IPS-18a (cell line): ENCODE results near the gene SCAPER.
"Not testable (repeated sequence)": the region's sequence is repeated elsewhere in the genome, so short reads cannot be mapped to it uniquely, and the experiment has no call there.

Experiments used
- H3K27ac ChIP-seq: one replicate; pipeline ENCODE4 v1.5.1; 2013; ENCODE audit warnings: low read length
- H3K27me3 ChIP-seq: one replicate; pipeline ENCODE4 v1.6.1; 2013; ENCODE audit warnings: mild to moderate bottlenecking, low read length; ENCODE audit not compliant: control insufficient read depth, insufficient read depth
- H3K36me3 ChIP-seq: one replicate; pipeline ENCODE4 v1.6.1; 2013; ENCODE audit warnings: low read depth, low read length; ENCODE audit not compliant: control insufficient read depth
- H3K4me1 ChIP-seq: one replicate; pipeline ENCODE4 v1.6.1; 2013; ENCODE audit warnings: low read depth, low read length; ENCODE audit not compliant: control insufficient read depth
- H3K4me3 ChIP-seq: one replicate; pipeline ENCODE4 v1.5.1; 2013; ENCODE audit warnings: low read length
- H3K9ac ChIP-seq: one replicate; pipeline ENCODE4 v1.6.1; 2013; ENCODE audit warnings: mild to moderate bottlenecking, low read length, moderate library complexity
- H3K9me3 ChIP-seq: one replicate; pipeline ENCODE4 v1.6.1; 2013; ENCODE audit warnings: low read depth, low read length; ENCODE audit not compliant: control insufficient read depth

The SCAPER gene

GRCh38 chr15:76764004-76764403 lies 141.1 kb downstream of the SCAPER start:
- Histone ChIP-seq H3K27me3 (no peaks in the 10 kb centered on the region), H3K36me3 (no peaks in the 10 kb centered on the region), H3K4me3 (no peak overlapping the region), H3K9me3 (no peaks in the 10 kb centered on the region), H3K4me1 (no peaks in the 10 kb centered on the region), H3K27ac (no peak overlapping the region), H3K9ac (no peak overlapping the region)

- Histone ChIP-seq H3K27me3 (no peaks in the 10 kb centered on the region), H3K4me1 (no peaks in the 10 kb centered on the region), H3K36me3 (no peaks in the 10 kb centered on the region), H3K27ac (no peak overlapping the region), H3K9me3 (no peaks in the 10 kb centered on the region), H3K9ac (no peak overlapping the region), H3K4me3 (no peak overlapping the region)
Measured at GRCh38 chr15:76763554-76763953, 141.6 kb downstream of the SCAPER start.

- H3K9me3 ChIP-seq, result no peaks in the 10 kb centered on the region
- no peaks in the 10 kb centered on the region for H3K36me3 ChIP-seq
- no peaks in the 10 kb centered on the region for H3K27me3 ChIP-seq
- no peaks in the 10 kb centered on the region for H3K4me1 ChIP-seq
- H3K4me3 ChIP-seq, result no peak overlapping the region
- no peak overlapping the region for H3K27ac ChIP-seq
- H3K9ac ChIP-seq, result no peak overlapping the region
Measured at GRCh38 chr15:76756381-76756780, 148.8 kb downstream of the SCAPER start.

DNA sequence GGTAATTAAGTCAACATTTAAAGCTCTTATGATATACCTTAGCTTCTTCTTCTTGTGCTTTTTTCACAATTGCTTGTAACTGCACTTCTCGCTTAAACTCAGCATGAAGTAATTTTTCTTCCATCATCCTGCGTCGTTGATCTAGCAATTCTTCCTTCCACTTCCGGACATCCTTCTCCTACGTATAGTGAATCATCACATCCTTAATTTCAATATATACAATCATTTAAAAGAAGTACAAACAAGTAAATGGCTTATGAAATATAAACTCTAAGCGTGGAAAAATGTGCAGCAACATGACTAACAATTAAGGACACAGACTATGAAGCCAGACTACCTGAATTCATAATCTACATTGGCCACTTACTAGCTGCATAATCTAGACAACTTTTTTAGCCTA lies 151.4 kb downstream of the SCAPER start:
- Histone ChIP-seq H3K4me3 (no peak overlapping the region), H3K9ac (no peak overlapping the region)

DNA sequence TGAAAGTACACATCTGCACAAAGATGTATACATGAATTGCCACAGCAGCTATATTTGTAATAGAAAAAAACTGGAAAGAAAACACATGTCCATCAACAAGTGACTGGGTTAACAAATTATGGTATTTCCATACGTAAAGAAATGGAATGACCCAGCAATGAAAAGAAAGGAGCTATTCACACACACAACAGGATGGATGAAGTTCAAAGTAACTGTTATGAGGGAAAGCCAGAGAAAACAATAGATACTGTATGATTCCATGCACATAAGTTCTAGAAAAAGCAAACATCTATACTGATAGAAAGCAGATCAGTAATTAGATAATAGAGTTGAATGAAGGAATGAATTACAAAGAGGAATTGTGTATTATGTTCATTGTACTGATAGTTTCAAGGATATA lies 152.0 kb downstream of the SCAPER start:
- Histone ChIP-seq H3K4me1 (no peaks in the 10 kb centered on the region), H3K36me3 (no peaks in the 10 kb centered on the region), H3K4me3 (no peak overlapping the region), H3K9ac (no peak overlapping the region), H3K9me3 (no peaks in the 10 kb centered on the region), H3K27me3 (no peaks in the 10 kb centered on the region), H3K27ac (no peak overlapping the region)

More for the DNA sequence above, 151.4 kb downstream of the SCAPER start:
- Histone ChIP-seq H3K9me3 (no peaks in the 10 kb centered on the region), H3K4me1 (no peaks in the 10 kb centered on the region), H3K27ac (no peak overlapping the region), H3K27me3 (no peaks in the 10 kb centered on the region), H3K36me3 (no peaks in the 10 kb centered on the region)

DNA sequence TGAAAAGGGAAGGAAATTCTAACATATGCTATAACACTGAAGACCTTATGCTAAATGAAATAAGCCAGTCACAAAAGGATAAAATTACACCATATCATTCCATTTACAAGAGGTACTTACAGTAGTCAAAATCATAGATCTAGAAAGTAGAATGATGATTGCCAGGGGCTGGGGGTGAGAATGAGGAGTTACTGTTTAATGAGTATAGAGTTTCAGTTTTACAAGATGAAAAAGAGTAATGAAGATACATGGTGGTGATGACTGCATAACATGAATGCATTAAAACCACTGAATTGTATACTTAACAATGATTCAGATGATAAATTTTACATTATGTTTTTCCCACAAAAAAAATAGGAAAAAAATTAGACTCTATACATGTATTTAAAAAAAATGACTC lies 152.6 kb downstream of the SCAPER start:
- no peaks in the 10 kb centered on the region for H3K4me1 ChIP-seq
- H3K9me3 ChIP-seq, result no peaks in the 10 kb centered on the region
- H3K4me3 ChIP-seq, result no peak overlapping the region
- H3K36me3 ChIP-seq, result no peaks in the 10 kb centered on the region
- no peak overlapping the region for H3K9ac ChIP-seq
- no peaks in the 10 kb centered on the region for H3K27me3 ChIP-seq
- no peak overlapping the region for H3K27ac ChIP-seq

GRCh38 chr15:76737573-76737972 lies 167.6 kb downstream of the SCAPER start:
- Histone ChIP-seq H3K9me3 (no peaks in the 10 kb centered on the region), H3K36me3 (no peaks in the 10 kb centered on the region), H3K4me3 (no peak overlapping the region), H3K27ac (no peak overlapping the region), H3K27me3 (no peaks in the 10 kb centered on the region), H3K9ac (no peak overlapping the region), H3K4me1 (no peaks in the 10 kb centered on the region)

DNA sequence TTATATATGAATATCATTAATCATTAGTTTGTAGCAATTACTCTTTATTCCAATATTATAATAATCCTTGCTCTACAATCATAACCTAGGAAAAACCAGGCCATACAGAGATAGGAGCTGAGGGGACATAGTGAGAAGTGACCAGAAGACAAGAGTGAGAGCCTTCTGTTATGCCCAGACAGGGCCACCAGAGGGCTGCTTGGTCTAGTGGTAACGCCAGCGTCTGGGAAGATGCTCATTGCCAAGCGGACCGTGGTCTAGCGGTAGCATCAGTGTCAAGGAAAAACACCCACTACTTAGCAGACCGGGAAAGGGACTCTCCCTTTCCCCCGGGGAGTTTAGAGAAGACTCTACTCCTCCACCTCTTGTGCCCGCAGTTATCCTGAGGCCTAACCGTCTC lies 172.8 kb downstream of the SCAPER start:
- not testable (repeated sequence) for H3K9me3 ChIP-seq, H3K4me3 ChIP-seq, H3K9ac ChIP-seq, H3K4me1 ChIP-seq, H3K27me3 ChIP-seq, H3K27ac ChIP-seq, H3K36me3 ChIP-seq

- no peak overlapping the region for H3K9ac ChIP-seq
- H3K4me1 ChIP-seq, result no peaks in the 10 kb centered on the region
- H3K36me3 ChIP-seq, result no peaks in the 10 kb centered on the region
Measured at GRCh38 chr15:76730262-76730661, 174.9 kb downstream of the SCAPER start.

GRCh38 chr15:76718863-76719262 lies 186.3 kb downstream of the SCAPER start:
- Histone ChIP-seq H3K4me1 (no peaks in the 10 kb centered on the region), H3K36me3 (no peaks in the 10 kb centered on the region), H3K27ac (no peak overlapping the region), H3K27me3 (no peaks in the 10 kb centered on the region), H3K9ac (no peak overlapping the region), H3K9me3 (no peaks in the 10 kb centered on the region), H3K4me3 (no peak overlapping the region)

More at GRCh38 chr15:76730262-76730661, 174.9 kb downstream of the SCAPER start:
- H3K9me3 ChIP-seq, result peaks cover 4% of the 10 kb centered on the region
- H3K4me3 ChIP-seq, result no peak overlapping the region
- no peak overlapping the region for H3K27ac ChIP-seq
- no peaks in the 10 kb centered on the region for H3K27me3 ChIP-seq

DNA sequence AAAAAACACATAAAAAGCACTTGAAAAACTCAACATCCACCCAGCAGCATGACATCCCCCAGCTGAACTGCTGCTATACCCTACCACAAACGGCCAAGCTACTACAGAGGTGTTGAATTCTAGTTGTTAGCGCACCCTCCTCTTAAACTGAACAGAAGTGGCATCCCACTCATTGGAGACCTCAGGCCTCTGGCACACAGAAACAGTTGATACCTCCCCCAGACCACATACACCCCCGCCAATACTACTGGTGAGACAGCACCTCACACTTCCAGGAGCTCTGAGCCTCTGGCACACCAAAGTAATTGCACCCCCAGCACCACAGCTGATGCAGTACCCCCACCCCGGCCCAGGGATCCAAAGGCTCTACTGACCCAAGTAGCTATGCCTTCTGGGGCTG lies 190.2 kb downstream of the SCAPER start:
- no peaks in the 10 kb centered on the region for H3K4me1 ChIP-seq
- no peak overlapping the region for H3K27ac ChIP-seq
- no peaks in the 10 kb centered on the region for H3K9me3 ChIP-seq
- H3K9ac ChIP-seq, result no peak overlapping the region
- no peaks in the 10 kb centered on the region for H3K36me3 ChIP-seq
- H3K4me3 ChIP-seq, result no peak overlapping the region
- H3K27me3 ChIP-seq, result no peaks in the 10 kb centered on the region

DNA sequence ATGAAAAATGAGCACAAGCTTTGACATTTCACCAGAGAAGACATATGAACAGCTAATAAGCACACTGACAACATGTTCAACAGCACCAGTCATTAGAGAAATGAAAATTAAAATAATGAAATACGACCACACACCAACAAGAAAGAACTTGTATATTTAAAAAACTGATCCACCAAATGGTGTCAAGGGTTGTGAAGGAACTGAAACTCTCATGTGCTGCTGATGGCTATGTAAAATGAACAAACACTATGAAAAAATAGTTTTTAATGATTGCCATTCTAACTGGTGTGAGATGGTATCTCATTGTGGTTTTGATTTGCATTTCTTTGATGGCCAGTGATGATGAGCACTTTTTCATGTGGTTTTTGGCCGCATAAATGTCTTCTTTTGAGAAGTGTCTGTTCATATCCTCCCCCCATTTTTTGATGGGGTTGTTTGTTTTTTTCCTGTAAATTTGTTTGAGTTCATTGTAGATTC lies 193.8 kb downstream of the SCAPER start:
- H3K9ac ChIP-seq, result no peak overlapping the region
- no peaks in the 10 kb centered on the region for H3K36me3 ChIP-seq
- H3K9me3 ChIP-seq, result no peaks in the 10 kb centered on the region
- H3K27me3 ChIP-seq, result no peaks in the 10 kb centered on the region
- H3K4me1 ChIP-seq, result no peaks in the 10 kb centered on the region
- no peak overlapping the region for H3K4me3 ChIP-seq
- no peak overlapping the region for H3K27ac ChIP-seq
